ENCODE measurements around the gene BOD1.
A peak's percentile ranks its signal among the peaks of the same experiment; 100 is the strongest.

BOD1 gene

GRCh38 chr5:173577166-173577565 is 39.3 kb downstream of the BOD1 start:
- ATAC-seq = no peak
- no peak for DNase-seq

- DNase-seq = no peak
- ATAC-seq = no peak
Measured at GRCh38 chr5:173575985-173576384, 40.5 kb downstream of the BOD1 start.

GRCh38 chr5:173574983-173575382 is 41.5 kb downstream of the BOD1 start:
- DNase-seq (no peak), ATAC-seq (no peak)

- ATAC-seq = peak; percentile 76
- peak; percentile 77 for DNase-seq
Measured at GRCh38 chr5:173573126-173573960, 43.1 kb downstream of the BOD1 start.

- ATAC-seq = no peak
- DNase-seq = no peak
Measured at GRCh38 chr5:173572431-173573125, 43.9 kb downstream of the BOD1 start.

- DNase-seq (no peak), ATAC-seq (no peak)
Measured at GRCh38 chr5:173570321-173571090, 45.9 kb downstream of the BOD1 start.

- ATAC-seq = no peak
- no peak for DNase-seq
Measured at GRCh38 chr5:173568703-173569102, 47.7 kb downstream of the BOD1 start.

GRCh38 chr5:173568128-173568527 is 48.3 kb downstream of the BOD1 start:
- no peak for ATAC-seq
- DNase-seq = no peak

GRCh38 chr5:173567548-173567947 is 48.9 kb downstream of the BOD1 start:
- no peak for ATAC-seq
- no peak for DNase-seq

- DNase-seq (no peak), ATAC-seq (no peak)
Measured at GRCh38 chr5:173565491-173566072, 50.9 kb downstream of the BOD1 start.

- DNase-seq (no peak), ATAC-seq (no peak)
Measured at GRCh38 chr5:173564106-173564505, 52.3 kb downstream of the BOD1 start.

- ATAC-seq (no peak), DNase-seq (no peak)
Measured at GRCh38 chr5:173563246-173563645, 53.2 kb downstream of the BOD1 start.

- ATAC-seq = no peak
Measured at GRCh38 chr5:173562451-173562850, 54.0 kb downstream of the BOD1 start.

More at GRCh38 chr5:173562451-173562850, 54.0 kb downstream of the BOD1 start:
- DNase-seq = no peak
